OCI-LY3 (cell line): Measurements from ENCODE around the gene PTCRA.

ENCODE experiments used
- EZH2phosphoT487 ChIP-seq: fragments of 200-600 bp; shearing (Covaris generic); IDR thresholded peaks from 2 replicates; pipeline ENCODE4 v1.6.1; 2018; ENCODE audit warnings: antibody characterized with exemption, mixed run types, low read depth
- TF ChIP-seq, protein P1 (sequence below): fragments of 200-600, 300-600 bp; sonication (generic); IDR thresholded peaks from 2 replicates; pipeline ENCODE4 v1.5.1; 2014; ENCODE audit warnings: antibody characterized with exemption, low read length, low read depth

DNA sequence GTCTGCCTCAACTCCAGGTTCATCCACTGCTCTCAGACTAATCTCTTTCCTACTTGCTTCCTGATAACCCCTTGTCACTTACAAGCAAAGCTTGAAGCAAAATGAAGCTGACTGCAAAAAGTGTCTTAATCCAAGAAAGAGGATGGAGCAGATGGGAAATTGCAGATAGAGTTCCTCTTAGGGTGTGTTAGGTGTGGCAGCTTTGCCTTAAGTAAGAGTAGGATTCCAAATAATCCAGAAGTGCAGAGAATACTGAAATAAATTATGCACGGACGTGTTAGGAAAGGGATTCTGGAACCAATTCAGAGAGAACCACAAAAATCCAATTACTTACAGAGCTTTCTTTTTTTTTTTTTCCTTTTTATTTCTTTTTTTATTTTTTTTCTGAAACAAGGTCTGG lies 42.5 kb upstream of the PTCRA start:
- TF ChIP-seq, protein P1, sequence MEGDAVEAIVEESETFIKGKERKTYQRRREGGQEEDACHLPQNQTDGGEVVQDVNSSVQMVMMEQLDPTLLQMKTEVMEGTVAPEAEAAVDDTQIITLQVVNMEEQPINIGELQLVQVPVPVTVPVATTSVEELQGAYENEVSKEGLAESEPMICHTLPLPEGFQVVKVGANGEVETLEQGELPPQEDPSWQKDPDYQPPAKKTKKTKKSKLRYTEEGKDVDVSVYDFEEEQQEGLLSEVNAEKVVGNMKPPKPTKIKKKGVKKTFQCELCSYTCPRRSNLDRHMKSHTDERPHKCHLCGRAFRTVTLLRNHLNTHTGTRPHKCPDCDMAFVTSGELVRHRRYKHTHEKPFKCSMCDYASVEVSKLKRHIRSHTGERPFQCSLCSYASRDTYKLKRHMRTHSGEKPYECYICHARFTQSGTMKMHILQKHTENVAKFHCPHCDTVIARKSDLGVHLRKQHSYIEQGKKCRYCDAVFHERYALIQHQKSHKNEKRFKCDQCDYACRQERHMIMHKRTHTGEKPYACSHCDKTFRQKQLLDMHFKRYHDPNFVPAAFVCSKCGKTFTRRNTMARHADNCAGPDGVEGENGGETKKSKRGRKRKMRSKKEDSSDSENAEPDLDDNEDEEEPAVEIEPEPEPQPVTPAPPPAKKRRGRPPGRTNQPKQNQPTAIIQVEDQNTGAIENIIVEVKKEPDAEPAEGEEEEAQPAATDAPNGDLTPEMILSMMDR: no peak
- TF ChIP-seq EZH2phosphoT487: no peak
